ENCODE results near the gene GFRA1. TPM values are rescaled to one million over a fixed set of nuclear protein-coding genes. Genes with fewer than 3 reads are reported as not detected.

Gene GFRA1
- total and polyA plus RNA-seq, 2 of the 4 experiments (the other 2 are of a cell fraction), result 9.1 to 9.3 TPM

GRCh38 chr10:116168745-116169144 is 104.3 kb downstream of the GFRA1 start:
- WGBS, 2 experiments (ENCODE audit: extremely low coverage in 2 of 2, insufficient read length in 1 of 2), result no CpG with 5 or more reads among the region's 1 CpG
- Histone ChIP-seq H2AK5ac (ENCODE audit: low read depth, low read length) (no peak overlapping the region), H4K5ac (ENCODE audit: low read depth, low read length) (no peak overlapping the region), H3K36me3 (ENCODE audit: control insufficient read depth, insufficient read depth, low read length) (no peaks in the 10 kb centered on the region), H3K56ac (ENCODE audit: extremely low read depth, insufficient read depth, low read length) (no peak overlapping the region), H2BK20ac (ENCODE audit: low read depth, low read length) (no peak overlapping the region), H3K9me3 (ENCODE audit: control insufficient read depth, insufficient read depth, low read length) (peaks cover 9% of the 10 kb centered on the region), H4K20me1 (ENCODE audit: insufficient read depth, low read length) (no peaks in the 10 kb centered on the region), H3K14ac (replicated peaks; ENCODE audit: low read depth, low read length) (no peak overlapping the region), H3K4ac (ENCODE audit: low read depth, low read length) (no peak overlapping the region), H2BK5ac (ENCODE audit: low read depth, low read length, poor library complexity, severe bottlenecking) (no peak overlapping the region), H3K4me3 (ENCODE audit: insufficient read depth, low read depth, low read length) (no peak overlapping the region), H3K9ac (ENCODE audit: low read depth, low read length) (no peak overlapping the region), H3K79me1 (ENCODE audit: low read depth in 1 of 2, low read length in 2 of 2) (no peaks in the 10 kb centered on the region), H2BK120ac (ENCODE audit: low read depth, low read length) (no peak overlapping the region), H3K4me2 (ENCODE audit: low read depth, low read length) (no peak overlapping the region), H2AK9ac (replicated peaks; ENCODE audit: low read depth, low read length, poor library complexity) (no peak overlapping the region), H3K23ac (ENCODE audit: low read depth, low read length) (no peak overlapping the region), H4K8ac (ENCODE audit: low read depth in 2 of 2, low read length in 2 of 2) (no peak overlapping the region), H3K27ac (ENCODE audit: insufficient read depth, low read length) (no peak overlapping the region), H3K27me3 (ENCODE audit: control insufficient read depth, insufficient read depth, low read length) (no peaks in the 10 kb centered on the region), H2AFZ (replicated peaks; ENCODE audit: low read length, poor library complexity) (no peak overlapping the region), H3K18ac (ENCODE audit: low read depth, low read length) (no peak overlapping the region), H2BK15ac (ENCODE audit: low read depth, low read length) (no peak overlapping the region), H3K9me1 (ENCODE audit: insufficient read depth, low read length) (no peaks in the 10 kb centered on the region), H3K4me1 (ENCODE audit: control insufficient read depth, insufficient read depth, low read length) (no peaks in the 10 kb centered on the region), H4K91ac (ENCODE audit: insufficient read depth, low read depth, low read length) (no peak overlapping the region)
- intact Hi-C loops (cut with micrococcal nuclease), result no loop called here
- DNase-seq, result no peak
- dilution Hi-C loops (cut with HindIII; ENCODE audit: low sequenced_read_pairs, unreplicated experiment), result no loop called here
- peak; percentile 24; the same call in 1 of the 2 replicates for ATAC-seq (ENCODE audit: low read depth)
- TF ChIP-seq POLR2A (IDR thresholded peaks at IDR 0.05; ENCODE audit: low read depth, low read length), result no peak
- in situ Hi-C loops (cut with MboI; ENCODE audit: low sequenced_read_pairs), result no loop called here
- ChIA-PET POLR2A (ENCODE audit: unreplicated experiment) (no interaction called here), CTCF (no interaction called here)
- no TSS peak for BruUV-seq (replicated peaks)
